ENCODE data around the gene EPN1.
"Not testable (repeated sequence)": the region's sequence is repeated elsewhere in the genome, so short reads cannot be mapped to it uniquely, and the experiment has no call there.

EPN1 gene

GRCh38 chr19:55730378-55730777 lies 55.4 kb downstream of the EPN1 start:
- DNase-seq = not testable (repeated sequence)

- no peak for DNase-seq
Measured at GRCh38 chr19:55738302-55738701, 63.3 kb downstream of the EPN1 start, which contains the start of gene NLRP9. TSS of gene NLRP9 (minus strand) at chr19:55738402. CDS start at chr19:55738374, 28 bp downstream.

- DNase-seq = no peak
Measured at GRCh38 chr19:55750715-55751114, 75.7 kb downstream of the EPN1 start.

- no peak for DNase-seq
Measured at GRCh38 chr19:55753401-55753800, 78.4 kb downstream of the EPN1 start.

GRCh38 chr19:55756808-55757207 lies 81.8 kb downstream of the EPN1 start:
- not testable (repeated sequence) for DNase-seq

- not testable (repeated sequence) for DNase-seq
Measured at GRCh38 chr19:55758797-55759196, 83.8 kb downstream of the EPN1 start, which contains the start of gene RFPL4A. TSS of gene RFPL4A (plus strand) at chr19:55759097. CDS start at chr19:55761801, 2,704 bp downstream.
